ENCODE data around the gene DHX9. TPM values are rescaled to one million over a fixed set of nuclear protein-coding genes. Genes with fewer than 3 reads are reported as not detected.

The DHX9 gene
- total RNA-seq, 1 experiment from 2014 or later: 220 TPM

DNA sequence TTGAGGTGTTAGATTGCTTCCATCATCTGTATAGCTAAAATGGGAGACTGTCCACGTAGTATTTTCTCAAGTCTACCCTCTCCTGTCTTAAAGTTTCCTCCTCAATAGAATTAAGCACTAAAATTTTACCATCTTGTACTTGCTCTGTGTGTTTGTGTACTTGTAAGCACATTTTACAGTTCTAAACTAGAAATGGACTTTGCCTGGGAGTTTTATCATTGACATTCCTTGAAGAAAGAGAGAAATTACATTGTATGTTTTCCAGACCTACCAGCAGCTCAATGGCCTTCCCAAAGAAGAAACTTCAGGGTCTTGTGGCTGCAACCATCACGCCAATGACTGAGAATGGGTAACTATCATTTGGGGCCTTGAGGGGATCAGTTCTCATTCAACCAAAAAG lies 45.1 kb upstream of the DHX9 start:
- H3K9me2 ChIP-seq (ENCODE audit: insufficient read depth): no peaks in the 10 kb centered on the region
- intact Hi-C loops (cut with micrococcal nuclease): no loop called here
- H3K36me3 ChIP-seq (ENCODE audit: control insufficient read depth in 1 of 2, insufficient read depth in 2 of 2, low read length in 2 of 2): no peaks in the 10 kb centered on the region
- no peak overlapping the region for H3K27ac ChIP-seq (ENCODE audit: low read depth, low read length)
- CTCF ChIA-PET: interaction anchor here (0.7 kb wide), 1 partner anchor 11 kb away, joined by 4 read pairs; no protein-coding TSS in a partner anchor
- H3K9me3 ChIP-seq (ENCODE audit: control insufficient read depth in 1 of 2, insufficient read depth in 1 of 2, low read depth in 1 of 2, low read length in 2 of 2): no peaks in the 10 kb centered on the region
- RAD21 ChIA-PET (ENCODE audit: low non-redundant PET in 1 of 2, low total read pairs in 2 of 2, uncharacterized antibody in 2 of 2, unreplicated experiment in 2 of 2): no interaction called here
- H3K79me2 ChIP-seq (ENCODE audit: insufficient read depth, low read length): no peaks in the 10 kb centered on the region
- POLR2A ChIA-PET: no interaction called here
- H3K9ac ChIP-seq (ENCODE audit: low read length): no peak overlapping the region
- DNase-seq (ENCODE audit: low read depth, low spot score) (no peak), ATAC-seq (no peak)
- no TSS peak for BruUV-seq (replicated peaks)
- peaks cover 10% of the 10 kb centered on the region for H3K27me3 ChIP-seq (ENCODE audit: insufficient read depth, low read length)
- TF ChIP-seq EGR1 (IDR thresholded peaks at IDR 0.05; ENCODE audit: low read depth) (no peak), POLR2A (IDR thresholded peaks at IDR 0.05; ENCODE audit: borderline replicate concordance, extremely low read depth, insufficient read depth, insufficient read length) (no peak), YY1 (IDR thresholded peaks at IDR 0.05; ENCODE audit: extremely low read depth, insufficient replicate concordance, low read depth, low read length) (no peak), CEBPB (IDR thresholded peaks at IDR 0.05; ENCODE audit: low read depth) (no peak), POLR2AphosphoS5 (IDR thresholded peaks at IDR 0.05; ENCODE audit: low read depth, low read length) (no peak), FOSL1 (IDR thresholded peaks at IDR 0.05; ENCODE audit: low read depth) (no peak), SP1 (IDR thresholded peaks at IDR 0.05; ENCODE audit: low read depth) (no peak), ZFX (IDR thresholded peaks at IDR 0.05) (no peak), SRF (IDR thresholded peaks at IDR 0.05; ENCODE audit: low read depth) (no peak), JUND (IDR thresholded peaks at IDR 0.05) (no peak), EZH2 (IDR thresholded peaks at IDR 0.05) (no peak), EZH2phosphoT487 (IDR thresholded peaks at IDR 0.05; ENCODE audit: borderline replicate concordance) (no peak), CTCF (IDR thresholded peaks at IDR 0.05 in 2 of 3, conservative IDR thresholded peaks at IDR 0.05 in 1 of 3; ENCODE audit: borderline replicate concordance in 1 of 3, insufficient read depth in 1 of 3, low read depth in 2 of 3, low read length in 2 of 3) (no peak), CBX3 (IDR thresholded peaks at IDR 0.05; ENCODE audit: low read depth) (no peak)
- TF ChIP-seq, protein P1, sequence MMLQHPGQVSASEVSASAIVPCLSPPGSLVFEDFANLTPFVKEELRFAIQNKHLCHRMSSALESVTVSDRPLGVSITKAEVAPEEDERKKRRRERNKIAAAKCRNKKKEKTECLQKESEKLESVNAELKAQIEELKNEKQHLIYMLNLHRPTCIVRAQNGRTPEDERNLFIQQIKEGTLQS (IDR thresholded peaks at IDR 0.05): no peak
- TF ChIP-seq, protein P2, sequence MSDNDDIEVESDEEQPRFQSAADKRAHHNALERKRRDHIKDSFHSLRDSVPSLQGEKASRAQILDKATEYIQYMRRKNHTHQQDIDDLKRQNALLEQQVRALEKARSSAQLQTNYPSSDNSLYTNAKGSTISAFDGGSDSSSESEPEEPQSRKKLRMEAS (IDR thresholded peaks at IDR 0.05): no peak
- TF ChIP-seq, protein P3, sequence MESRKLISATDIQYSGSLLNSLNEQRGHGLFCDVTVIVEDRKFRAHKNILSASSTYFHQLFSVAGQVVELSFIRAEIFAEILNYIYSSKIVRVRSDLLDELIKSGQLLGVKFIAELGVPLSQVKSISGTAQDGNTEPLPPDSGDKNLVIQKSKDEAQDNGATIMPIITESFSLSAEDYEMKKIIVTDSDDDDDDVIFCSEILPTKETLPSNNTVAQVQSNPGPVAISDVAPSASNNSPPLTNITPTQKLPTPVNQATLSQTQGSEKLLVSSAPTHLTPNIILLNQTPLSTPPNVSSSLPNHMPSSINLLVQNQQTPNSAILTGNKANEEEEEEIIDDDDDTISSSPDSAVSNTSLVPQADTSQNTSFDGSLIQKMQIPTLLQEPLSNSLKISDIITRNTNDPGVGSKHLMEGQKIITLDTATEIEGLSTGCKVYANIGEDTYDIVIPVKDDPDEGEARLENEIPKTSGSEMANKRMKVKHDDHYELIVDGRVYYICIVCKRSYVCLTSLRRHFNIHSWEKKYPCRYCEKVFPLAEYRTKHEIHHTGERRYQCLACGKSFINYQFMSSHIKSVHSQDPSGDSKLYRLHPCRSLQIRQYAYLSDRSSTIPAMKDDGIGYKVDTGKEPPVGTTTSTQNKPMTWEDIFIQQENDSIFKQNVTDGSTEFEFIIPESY (IDR thresholded peaks at IDR 0.05; ENCODE audit: extremely low read depth, insufficient replicate concordance, low read length): no peak
- TF ChIP-seq, protein P4, sequence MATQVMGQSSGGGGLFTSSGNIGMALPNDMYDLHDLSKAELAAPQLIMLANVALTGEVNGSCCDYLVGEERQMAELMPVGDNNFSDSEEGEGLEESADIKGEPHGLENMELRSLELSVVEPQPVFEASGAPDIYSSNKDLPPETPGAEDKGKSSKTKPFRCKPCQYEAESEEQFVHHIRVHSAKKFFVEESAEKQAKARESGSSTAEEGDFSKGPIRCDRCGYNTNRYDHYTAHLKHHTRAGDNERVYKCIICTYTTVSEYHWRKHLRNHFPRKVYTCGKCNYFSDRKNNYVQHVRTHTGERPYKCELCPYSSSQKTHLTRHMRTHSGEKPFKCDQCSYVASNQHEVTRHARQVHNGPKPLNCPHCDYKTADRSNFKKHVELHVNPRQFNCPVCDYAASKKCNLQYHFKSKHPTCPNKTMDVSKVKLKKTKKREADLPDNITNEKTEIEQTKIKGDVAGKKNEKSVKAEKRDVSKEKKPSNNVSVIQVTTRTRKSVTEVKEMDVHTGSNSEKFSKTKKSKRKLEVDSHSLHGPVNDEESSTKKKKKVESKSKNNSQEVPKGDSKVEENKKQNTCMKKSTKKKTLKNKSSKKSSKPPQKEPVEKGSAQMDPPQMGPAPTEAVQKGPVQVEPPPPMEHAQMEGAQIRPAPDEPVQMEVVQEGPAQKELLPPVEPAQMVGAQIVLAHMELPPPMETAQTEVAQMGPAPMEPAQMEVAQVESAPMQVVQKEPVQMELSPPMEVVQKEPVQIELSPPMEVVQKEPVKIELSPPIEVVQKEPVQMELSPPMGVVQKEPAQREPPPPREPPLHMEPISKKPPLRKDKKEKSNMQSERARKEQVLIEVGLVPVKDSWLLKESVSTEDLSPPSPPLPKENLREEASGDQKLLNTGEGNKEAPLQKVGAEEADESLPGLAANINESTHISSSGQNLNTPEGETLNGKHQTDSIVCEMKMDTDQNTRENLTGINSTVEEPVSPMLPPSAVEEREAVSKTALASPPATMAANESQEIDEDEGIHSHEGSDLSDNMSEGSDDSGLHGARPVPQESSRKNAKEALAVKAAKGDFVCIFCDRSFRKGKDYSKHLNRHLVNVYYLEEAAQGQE (IDR thresholded peaks at IDR 0.05; ENCODE audit: low read depth): no peak
- H3K4me1 ChIP-seq (ENCODE audit: control insufficient read depth in 1 of 2, insufficient read depth in 2 of 2, low read length in 2 of 2): no peaks in the 10 kb centered on the region
- H2AFZ ChIP-seq (ENCODE audit: low read depth, low read length, poor library complexity, severe bottlenecking): no peak overlapping the region
- H3K4me2 ChIP-seq (ENCODE audit: low read length): no peak overlapping the region
- H3K4me3 ChIP-seq (replicated peaks in 1 of 2; ENCODE audit: low read depth in 1 of 2, low read length in 2 of 2): no peak overlapping the region
- H4K20me1 ChIP-seq (ENCODE audit: insufficient read depth): no peaks in the 10 kb centered on the region

All from HCT116 (cell line).